Right renal cortex interstitium (tissue), 3 donors: Measurements from ENCODE around the gene RRP8. TPM values are rescaled to one million over a fixed set of nuclear protein-coding genes. Genes with fewer than 3 reads are reported as not detected.

ENCODE experiments used
- DNase-seq, 3 donors: peaks; one replicate each; pipeline ENCODE4 v3.0.0-alpha.2; 2013; ENCODE audit warnings: low read depth in 3 of 3, low spot score in 2 of 3
- polyA plus RNA-seq, 3 donors: library from polyadenylated mRNA; unstranded; fragments of 120-200 nt; gene quantifications; one replicate each; pipeline ENCODE4 v1.2.1, GENCODE V29; 2013; ENCODE audit not compliant: insufficient read length in 3 of 3

RRP8 gene
- polyA plus RNA-seq, result 10 to 100 TPM; 21.3 to 22.6 (median 21.6) TPM

- DNase-seq, result peak in 1 of 3 donors; percentile 76
Measured at GRCh38 chr11:6603287-6604080, at the start of gene RRP8, which contains the start of gene ILK. TSS of gene RRP8 (minus strand) at chr11:6603616. CDS start at chr11:6603502, 114 bp downstream. TSS of gene ILK (plus strand) at chr11:6603774. CDS start at chr11:6604272, 498 bp downstream.

- DNase-seq, result no peak
Measured at GRCh38 chr11:6653097-6653496, 49.7 kb upstream of the RRP8 start.

GRCh38 chr11:6652182-6652581, 48.8 kb upstream of the RRP8 start:
- DNase-seq, result no peak

- no peak for DNase-seq
Measured at GRCh38 chr11:6650980-6651379, 47.6 kb upstream of the RRP8 start.

- DNase-seq, result no peak
Measured at GRCh38 chr11:6650104-6650503, 46.7 kb upstream of the RRP8 start.

- DNase-seq, result no peak
Measured at GRCh38 chr11:6648501-6648900, 45.1 kb upstream of the RRP8 start.

GRCh38 chr11:6647836-6648235, 44.4 kb upstream of the RRP8 start:
- no peak for DNase-seq

GRCh38 chr11:6646918-6647679, 43.7 kb upstream of the RRP8 start:
- DNase-seq, result no peak

GRCh38 chr11:6646576-6646917, 43.1 kb upstream of the RRP8 start:
- DNase-seq, result peak in 1 of 3 donors; percentile 63

GRCh38 chr11:6646071-6646470, 42.7 kb upstream of the RRP8 start:
- DNase-seq, result no peak

GRCh38 chr11:6642957-6643356, 39.5 kb upstream of the RRP8 start:
- DNase-seq, result no peak

- no peak for DNase-seq
Measured at GRCh38 chr11:6640985-6641701, 37.7 kb upstream of the RRP8 start.

GRCh38 chr11:6640036-6640984, 36.9 kb upstream of the RRP8 start:
- DNase-seq, result no peak

GRCh38 chr11:6638429-6638828, 35.0 kb upstream of the RRP8 start:
- DNase-seq, result no peak

- no peak for DNase-seq
Measured at GRCh38 chr11:6637871-6638270, 34.5 kb upstream of the RRP8 start.

GRCh38 chr11:6636480-6636879, 33.1 kb upstream of the RRP8 start:
- no peak for DNase-seq

GRCh38 chr11:6635082-6635932, 31.9 kb upstream of the RRP8 start:
- no peak for DNase-seq

GRCh38 chr11:6634534-6634933, 31.1 kb upstream of the RRP8 start:
- DNase-seq, result no peak
